HG03439 (cell line): ENCODE data around the gene CD48.
"Not testable (repeated sequence)": the region's sequence is repeated elsewhere in the genome, so short reads cannot be mapped to it uniquely, and the experiment has no call there.

Source experiments
- ATAC-seq: cut with Tn5 transposase; IDR thresholded peaks from one replicate; pipeline ENCODE4 v1.9.1; 2021; ENCODE audit warnings: mild to moderate bottlenecking, moderate library complexity; ENCODE audit not compliant: unreplicated experiment

The CD48 gene

GRCh38 chr1:160716013-160716412, 4.4 kb upstream of the CD48 start:
- ATAC-seq = no peak

- ATAC-seq = not testable (repeated sequence)
These were observed 2.5 kb upstream of the CD48 start for GRCh38 chr1:160714034-160714648.

- ATAC-seq = no peak
These were observed 1.5 kb upstream of the CD48 start for GRCh38 chr1:160713161-160713560.

- ATAC-seq = peak; percentile 46
These were observed 981 bp upstream of the CD48 start for GRCh38 chr1:160712525-160713080.

GRCh38 chr1:160711276-160711601, 383 bp downstream of the CD48 start:
- no peak for ATAC-seq

- no peak for ATAC-seq
These were observed 937 bp downstream of the CD48 start for GRCh38 chr1:160710517-160711252.

GRCh38 chr1:160709715-160710114, 1.9 kb downstream of the CD48 start:
- ATAC-seq = no peak

- no peak for ATAC-seq
These were observed 2.8 kb downstream of the CD48 start for GRCh38 chr1:160708801-160709200.

- ATAC-seq = no peak
These were observed 3.5 kb downstream of the CD48 start for GRCh38 chr1:160708118-160708517.

- ATAC-seq = no peak
These were observed 4.2 kb downstream of the CD48 start for GRCh38 chr1:160707236-160708064.

GRCh38 chr1:160706526-160707235, 4.9 kb downstream of the CD48 start:
- no peak for ATAC-seq

GRCh38 chr1:160705742-160706141, 5.9 kb downstream of the CD48 start:
- ATAC-seq = no peak

- not testable (repeated sequence) for ATAC-seq
These were observed 6.4 kb downstream of the CD48 start for GRCh38 chr1:160705212-160705621.

- ATAC-seq = no peak
These were observed 7.4 kb downstream of the CD48 start for GRCh38 chr1:160704250-160704649.

GRCh38 chr1:160702100-160702499, 9.5 kb downstream of the CD48 start:
- no peak for ATAC-seq

- not testable (repeated sequence) for ATAC-seq
These were observed 19.2 kb downstream of the CD48 start for GRCh38 chr1:160692390-160692789.

GRCh38 chr1:160685266-160685665, 26.4 kb downstream of the CD48 start:
- no peak for ATAC-seq

- ATAC-seq = no peak
These were observed 28.4 kb downstream of the CD48 start for GRCh38 chr1:160682983-160683865.

- ATAC-seq = no peak
These were observed 29.8 kb downstream of the CD48 start for GRCh38 chr1:160681891-160682140.
